HG03103 (cell line): Measurements from ENCODE around the gene ARRDC3.

Experiments used
- ATAC-seq: cut with Tn5 transposase; IDR thresholded peaks from one replicate; pipeline ENCODE4 v1.9.1; 2021; ENCODE audit warnings: low read depth; ENCODE audit not compliant: unreplicated experiment

Gene ARRDC3

GRCh38 chr5:91318724-91319123 is 64.4 kb downstream of the ARRDC3 start:
- ATAC-seq = no peak
